GM19351 (cell line): ENCODE data around the gene PXN.
"Not testable (repeated sequence)": the region's sequence is repeated elsewhere in the genome, so short reads cannot be mapped to it uniquely, and the experiment has no call there.

Experiments
- ATAC-seq: cut with Tn5 transposase; IDR thresholded peaks from one replicate; pipeline ENCODE4 v1.9.1; 2021; ENCODE audit warnings: mild to moderate bottlenecking, moderate library complexity; ENCODE audit not compliant: unreplicated experiment

The PXN gene

GRCh38 chr12:120242275-120242799 is 23.2 kb downstream of the PXN start:
- no peak for ATAC-seq

- ATAC-seq: no peak
Observed at GRCh38 chr12:120241561-120242274, 23.8 kb downstream of the PXN start.

- ATAC-seq: no peak
Observed at GRCh38 chr12:120240495-120240833, 25.1 kb downstream of the PXN start.

- no peak for ATAC-seq
Observed at GRCh38 chr12:120239776-120240494, 25.6 kb downstream of the PXN start.

- no peak for ATAC-seq
Observed at GRCh38 chr12:120238839-120239445, 26.6 kb downstream of the PXN start.

- ATAC-seq: no peak
Observed at GRCh38 chr12:120238217-120238616, 27.3 kb downstream of the PXN start.

GRCh38 chr12:120237360-120238171 is 28.0 kb downstream of the PXN start:
- ATAC-seq: no peak

- not testable (repeated sequence) for ATAC-seq
Observed at GRCh38 chr12:120236809-120237208, 28.7 kb downstream of the PXN start.

GRCh38 chr12:120235369-120236323 is 29.9 kb downstream of the PXN start:
- no peak for ATAC-seq

GRCh38 chr12:120234643-120235368 is 30.7 kb downstream of the PXN start:
- no peak for ATAC-seq

- ATAC-seq: no peak
Observed at GRCh38 chr12:120231316-120232011, 34.1 kb downstream of the PXN start.

- ATAC-seq: no peak
Observed at GRCh38 chr12:120230974-120231315, 34.6 kb downstream of the PXN start.

GRCh38 chr12:120230326-120230973 is 35.1 kb downstream of the PXN start:
- ATAC-seq: no peak

GRCh38 chr12:120229487-120230325 is 35.8 kb downstream of the PXN start:
- no peak for ATAC-seq

GRCh38 chr12:120229071-120229486 is 36.5 kb downstream of the PXN start:
- no peak for ATAC-seq

- ATAC-seq: peak; percentile 83
Observed at GRCh38 chr12:120228291-120229070, 37.0 kb downstream of the PXN start.

GRCh38 chr12:120228041-120228290 is 37.6 kb downstream of the PXN start:
- no peak for ATAC-seq
